GM21576 (cell line): ENCODE data around the gene FYB1.

Experiments used
- ATAC-seq: cut with Tn5 transposase; IDR thresholded peaks from one replicate; pipeline ENCODE4 v1.9.1; 2021; ENCODE audit warnings: mild to moderate bottlenecking, moderate library complexity; ENCODE audit not compliant: unreplicated experiment

FYB1 gene

GRCh38 chr5:39099831-39100230 is 119.5 kb downstream of the FYB1 start:
- no peak for ATAC-seq

DNA sequence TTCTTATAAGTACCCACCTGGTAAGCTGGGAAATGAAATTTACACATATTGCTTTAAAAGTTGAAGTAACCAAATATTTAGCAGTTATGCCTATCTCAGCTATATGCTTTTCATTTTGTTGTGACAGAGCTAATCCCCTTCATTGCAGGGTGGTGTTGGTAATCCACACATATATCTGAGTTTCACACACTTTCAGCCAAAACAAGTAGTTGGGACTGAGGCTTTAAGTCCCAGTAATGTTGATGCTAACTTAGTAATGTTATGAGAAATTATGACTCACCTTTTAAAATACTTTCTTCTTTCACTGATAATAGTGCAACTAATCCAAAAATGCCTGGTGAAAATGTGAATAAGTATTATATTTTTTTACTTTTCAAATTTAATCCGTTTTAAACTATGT is 126.0 kb downstream of the FYB1 start:
- ATAC-seq: no peak

- ATAC-seq: no peak
Observed at GRCh38 chr5:39092581-39093351, 126.6 kb downstream of the FYB1 start.

GRCh38 chr5:39091940-39092580 is 127.3 kb downstream of the FYB1 start:
- ATAC-seq: no peak

DNA sequence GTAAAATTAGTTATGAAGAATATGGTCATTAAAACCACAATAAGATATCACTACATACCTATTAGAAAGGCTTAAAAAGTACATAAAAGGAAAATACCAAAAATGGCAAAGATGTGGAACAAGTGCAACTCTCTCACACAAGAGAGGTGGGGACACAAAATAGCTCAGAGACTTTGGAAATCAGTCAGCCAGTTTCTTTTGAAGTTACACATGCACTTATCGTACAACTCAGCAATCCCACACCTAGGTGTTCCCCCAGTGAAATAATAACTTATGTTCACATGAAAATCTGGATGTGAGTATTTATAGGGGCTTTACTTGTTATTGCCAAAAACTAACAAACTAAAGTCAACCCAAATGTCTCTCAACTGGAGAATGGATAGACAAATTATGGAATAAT is 135.4 kb downstream of the FYB1 start:
- no peak for ATAC-seq

DNA sequence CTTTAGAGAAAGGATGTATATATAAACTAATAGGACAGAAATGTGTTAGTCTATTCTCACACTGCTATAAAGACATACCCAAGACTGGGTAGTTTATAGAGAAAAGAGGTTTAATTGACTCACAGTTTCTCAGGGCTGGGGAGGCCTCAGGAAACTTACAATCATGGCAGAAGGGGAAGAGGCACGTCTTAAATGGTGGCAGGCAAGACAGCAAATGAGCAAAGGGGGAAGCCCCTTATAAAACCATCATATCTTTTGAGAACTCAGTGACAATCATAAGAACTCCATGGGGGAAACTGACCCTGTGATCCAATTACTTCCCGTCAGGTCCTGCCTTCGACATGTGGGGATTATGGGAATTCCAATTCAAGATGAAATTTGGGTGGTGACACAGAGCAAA is 136.4 kb downstream of the FYB1 start:
- no peak for ATAC-seq

GRCh38 chr5:39080597-39081204 is 138.7 kb downstream of the FYB1 start:
- peak; percentile 40 for ATAC-seq

DNA sequence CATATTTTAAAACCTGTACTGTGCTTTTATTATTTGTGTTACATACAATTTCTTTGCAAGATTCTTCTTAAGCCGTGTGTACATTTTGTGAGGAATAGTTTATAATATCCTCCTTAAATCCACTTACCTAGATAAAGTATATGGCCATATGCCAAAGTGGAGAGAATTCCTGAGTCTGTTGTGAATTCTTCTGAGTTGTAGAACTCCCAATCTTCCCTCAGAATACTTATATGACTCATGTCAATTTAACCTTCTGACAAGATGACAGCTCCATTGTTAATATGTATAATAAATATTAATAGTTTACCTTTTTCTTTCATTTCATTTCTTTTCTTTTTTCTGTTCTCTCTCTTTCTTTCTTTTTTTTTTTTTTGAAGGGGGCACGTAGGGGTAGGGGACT is 139.2 kb downstream of the FYB1 start:
- no peak for ATAC-seq

DNA sequence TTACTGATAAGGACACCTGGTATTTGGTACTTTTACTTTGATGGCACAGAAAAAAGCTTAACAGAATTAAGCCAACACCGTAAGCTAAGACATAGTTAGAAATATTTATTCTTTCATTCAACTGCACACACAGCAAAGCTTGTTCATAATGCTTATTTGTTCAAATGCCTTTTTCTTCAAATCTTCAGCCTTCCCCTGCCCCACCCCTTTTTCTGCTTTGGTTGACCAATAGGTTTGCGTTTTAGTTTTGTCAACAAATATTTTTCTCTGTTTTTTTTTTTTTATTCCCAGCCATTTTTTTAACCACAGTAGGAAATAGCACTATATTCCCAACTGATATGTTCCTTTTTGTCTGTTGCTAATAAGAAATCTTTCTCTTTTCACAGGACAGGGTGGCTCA is 140.2 kb downstream of the FYB1 start:
- ATAC-seq: no peak

- peak; percentile 25 for ATAC-seq
Observed at GRCh38 chr5:39076757-39077728, 142.3 kb downstream of the FYB1 start.

- ATAC-seq: no peak
Observed at GRCh38 chr5:39076101-39076756, 143.1 kb downstream of the FYB1 start.

GRCh38 chr5:39074017-39074814 is 145.1 kb downstream of the FYB1 start, which contains the start of gene RICTOR:
TSS of gene RICTOR (minus strand) at chr5:39074399. CDS start at chr5:39074377, 22 bp downstream.
- ATAC-seq: peak; percentile 64

DNA sequence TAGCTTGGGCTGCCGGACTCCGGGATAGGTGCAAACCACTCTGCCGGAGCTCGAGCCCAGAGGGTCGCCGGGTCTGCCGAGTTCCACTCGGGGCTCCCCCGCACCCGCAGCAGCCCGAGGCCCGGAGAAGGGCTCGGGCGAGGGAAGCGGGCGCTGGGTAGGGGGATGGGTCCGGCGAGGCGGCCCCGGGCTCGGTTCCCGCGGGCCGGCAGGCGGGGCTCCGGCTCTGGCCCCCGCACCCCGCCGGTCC is 145.7 kb downstream of the FYB1 start:
- peak; percentile 25 for ATAC-seq

DNA sequence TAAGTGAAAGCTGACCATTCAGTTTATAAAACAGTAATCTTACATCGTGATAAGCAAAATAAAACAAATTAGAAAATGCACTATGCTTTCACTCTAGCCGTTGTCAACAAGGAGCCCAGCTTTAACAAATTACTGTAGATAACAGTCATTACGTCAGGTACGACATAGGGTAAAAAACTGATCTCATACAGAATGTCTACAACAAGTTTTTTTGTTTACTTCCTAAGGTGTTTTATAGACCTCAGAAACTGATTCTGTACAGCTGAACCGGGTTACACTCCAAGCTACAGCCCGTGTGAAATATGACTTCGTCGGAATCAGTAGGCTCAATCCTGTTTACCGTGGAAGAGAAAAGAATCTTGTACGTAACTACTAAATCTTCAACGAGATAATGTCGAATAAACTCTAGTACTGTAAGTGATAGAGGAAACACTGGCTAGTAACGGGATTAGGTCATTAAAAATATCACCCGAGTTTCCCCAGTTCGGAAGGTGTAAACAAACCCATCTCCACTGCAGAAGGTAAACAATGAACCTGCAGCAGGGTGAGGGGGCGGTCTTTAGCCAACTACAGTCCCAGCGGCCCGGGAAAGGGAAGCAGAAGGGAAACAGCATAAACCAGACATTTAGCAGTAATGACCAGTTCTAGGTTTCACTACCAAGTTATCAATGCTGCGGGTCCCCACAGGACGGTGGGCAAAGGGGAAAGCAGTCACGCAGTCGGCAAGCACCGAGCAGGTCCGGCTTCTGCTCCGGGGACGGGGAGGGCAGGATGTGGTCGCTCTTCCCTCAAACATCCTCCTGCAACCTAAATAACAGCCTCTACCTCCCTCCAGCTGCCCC is 146.2 kb downstream of the FYB1 start:
- peak; percentile 39 for ATAC-seq

GRCh38 chr5:39068099-39068498 is 151.3 kb downstream of the FYB1 start:
- ATAC-seq: no peak

GRCh38 chr5:39064450-39064849 is 154.9 kb downstream of the FYB1 start:
- ATAC-seq: no peak

DNA sequence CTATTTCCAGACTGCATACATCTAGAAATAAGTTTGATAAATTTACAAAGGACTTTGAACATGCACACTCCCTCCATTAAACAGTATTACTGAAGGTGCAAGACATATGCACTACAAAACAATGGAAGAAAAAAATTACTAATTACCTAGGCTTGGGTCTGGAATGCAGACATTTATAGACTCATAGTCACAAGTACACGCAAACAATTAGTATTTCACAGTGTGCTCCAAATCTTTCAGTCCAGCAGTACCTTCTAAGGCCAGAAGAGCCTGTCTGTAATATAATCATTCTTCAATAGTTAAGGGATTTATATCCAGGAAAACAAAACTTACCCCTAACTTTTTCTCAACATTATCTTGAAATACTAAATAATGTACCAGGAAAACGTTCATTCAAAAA is 156.3 kb downstream of the FYB1 start:
- ATAC-seq: no peak

GRCh38 chr5:39062530-39062929 is 156.8 kb downstream of the FYB1 start:
- no peak for ATAC-seq

- ATAC-seq: no peak
Observed at GRCh38 chr5:39062104-39062503, 157.3 kb downstream of the FYB1 start.
